ENCODE results near the gene TACSTD2.
A peak's percentile ranks its signal among the peaks of the same experiment; 100 is the strongest.
"Not testable (repeated sequence)": the region's sequence is repeated elsewhere in the genome, so short reads cannot be mapped to it uniquely, and the experiment has no call there.

The TACSTD2 gene

GRCh38 chr1:58555393-58555792 is 21.7 kb downstream of the TACSTD2 start:
- DNase-seq, result no peak

- no peak for DNase-seq
Measured at GRCh38 chr1:58551186-58552140, 25.6 kb downstream of the TACSTD2 start.

- not testable (repeated sequence) for DNase-seq
Measured at GRCh38 chr1:58549291-58549690, 27.8 kb downstream of the TACSTD2 start.

- no peak for DNase-seq
Measured at GRCh38 chr1:58548371-58548770, 28.7 kb downstream of the TACSTD2 start.

GRCh38 chr1:58546520-58547308 is 30.3 kb downstream of the TACSTD2 start, which contains the start of gene OMA1:
TSS of gene OMA1 (minus strand) at chr1:58546726. CDS start at chr1:58539294, 7,432 bp downstream.
- peak; percentile 94 for DNase-seq

- DNase-seq, result peak; percentile 70
Measured at GRCh38 chr1:58545591-58546519, 31.2 kb downstream of the TACSTD2 start.

GRCh38 chr1:58543260-58543659 is 33.8 kb downstream of the TACSTD2 start:
- DNase-seq, result no peak

GRCh38 chr1:58539553-58539952 is 37.5 kb downstream of the TACSTD2 start:
- no peak for DNase-seq

- no peak for DNase-seq
Measured at GRCh38 chr1:58538821-58539220, 38.2 kb downstream of the TACSTD2 start.

GRCh38 chr1:58531842-58532241 is 45.2 kb downstream of the TACSTD2 start:
- not testable (repeated sequence) for DNase-seq

GRCh38 chr1:58529284-58529683 is 47.8 kb downstream of the TACSTD2 start:
- DNase-seq, result no peak

GRCh38 chr1:58528518-58528917 is 48.5 kb downstream of the TACSTD2 start:
- peak; percentile 87 for DNase-seq

Measured in kidney glomerular epithelial cell (primary cell).